Measurements from ENCODE around the gene GPR62. TPM values are rescaled to one million over a fixed set of nuclear protein-coding genes. Genes with fewer than 3 reads are reported as not detected.

Gene GPR62
- total and polyA plus RNA-seq, 2 of the 8 experiments (the other 6 are each of a cell fraction or from before 2014, with no cell fraction given), result 0.22 to 0.29 TPM

GRCh38 chr3:51933471-51934138, 21.6 kb upstream of the GPR62 start:
- H3K4me2 ChIP-seq (ENCODE audit: insufficient read depth in 1 of 2, low read depth in 2 of 2, low read length in 2 of 2), result no peak overlapping the region
- H4K8ac ChIP-seq (ENCODE audit: extremely low read depth, insufficient read depth, low read length), result 0 out of 2 replicates have a peak overlapping the region, but pooled peaks have one; percentile 2
- H2BK20ac ChIP-seq (ENCODE audit: low read length), result no peak overlapping the region
- no peak overlapping the region for H2BK15ac ChIP-seq (ENCODE audit: low read length)
- H4K5ac ChIP-seq (ENCODE audit: insufficient read length, low read depth, low read length), result no peak overlapping the region
- no peak overlapping the region for H3K27ac ChIP-seq (ENCODE audit: low read depth, low read length)
- peaks cover 0 to 3% of the 10 kb centered on the region in 2 experiments; a peak in 2 of 4 replicates for H3K79me2 ChIP-seq (ENCODE audit: control insufficient read depth in 1 of 2, insufficient read depth in 2 of 2, low read length in 2 of 2)
- no peak overlapping the region for H3K56ac ChIP-seq (replicated peaks; ENCODE audit: insufficient read length, low read depth, low read length)
- no peaks in the 10 kb centered on the region for H3K4me1 ChIP-seq (replicated peaks in 1 of 4; ENCODE audit: control insufficient read depth in 3 of 4, insufficient read depth in 4 of 4, low read length in 3 of 4)
- H3K23me2 ChIP-seq (ENCODE audit: low read depth, low read length), result no peaks in the 10 kb centered on the region
- FAIRE-seq, result no peak
- ChIA-PET CTCF (ENCODE audit: partially characterized antibody) (interaction anchor here (1.0 to 1.8 kb wide), 6 partner anchors 8 to 113 kb away, joined by 3 to 8 read pairs (median 4); partner anchors contain the start of gene RRP9), POLR2A (ENCODE audit: partially characterized antibody) (interaction anchor here (0.6 to 1.6 kb wide), 3 partner anchors 8 to 137 kb away, joined by 3 to 9 read pairs (median 3); partner anchors contain the start of genes PARP3 and RRP9)
- H3K4ac ChIP-seq (replicated peaks; ENCODE audit: insufficient read length, low read depth, low read length), result no peak overlapping the region
- no peak overlapping the region for H3K18ac ChIP-seq (ENCODE audit: extremely low read depth, low read length)
- H2BK12ac ChIP-seq (ENCODE audit: low read depth, low read length), result no peak overlapping the region
- no peak overlapping the region for H3K14ac ChIP-seq (ENCODE audit: insufficient read length)
- no peak overlapping the region for H2AK5ac ChIP-seq (ENCODE audit: low read depth, low read length)
- H4K91ac ChIP-seq (replicated peaks; ENCODE audit: insufficient read length, low read length), result no peak overlapping the region
- no peaks in the 10 kb centered on the region for H3K27me3 ChIP-seq (replicated peaks in 1 of 4; ENCODE audit: control insufficient read depth in 3 of 4, extremely low read depth in 1 of 4, insufficient read depth in 3 of 4, low read length in 3 of 4)
- TF ChIP-seq EGR1 (IDR thresholded peaks at IDR 0.05; ENCODE audit: borderline replicate concordance, low read depth, low read length), result no peak
- no peak for TF ChIP-seq RNF2 (IDR thresholded peaks at IDR 0.05; ENCODE audit: borderline replicate concordance, low read depth, low read length, missing control alignments, poor library complexity, severe bottlenecking)
- TF ChIP-seq JUN (IDR thresholded peaks at IDR 0.05; ENCODE audit: low read depth, low read length), result no peak
- TF ChIP-seq JUND (IDR thresholded peaks at IDR 0.05; ENCODE audit: low read length), result no peak
- TF ChIP-seq HDAC2 (IDR thresholded peaks at IDR 0.05; ENCODE audit: borderline replicate concordance in 1 of 2, low read depth in 2 of 2, low read length in 2 of 2), result no peak
- no peak for TF ChIP-seq SP4 (IDR thresholded peaks at IDR 0.05; ENCODE audit: low read length)
- TF ChIP-seq SP1 (IDR thresholded peaks at IDR 0.05; ENCODE audit: low read depth, low read length), result no peak
- no peak for TF ChIP-seq TEAD4 (IDR thresholded peaks at IDR 0.05; ENCODE audit: low read depth, low read length)
- TF ChIP-seq HDAC6 (IDR thresholded peaks at IDR 0.05; ENCODE audit: low read depth, low read length), result no peak
- no peak for TF ChIP-seq BACH1 (IDR thresholded peaks at IDR 0.05; ENCODE audit: low read length)
- no peak for TF ChIP-seq BRCA1 (IDR thresholded peaks at IDR 0.05; ENCODE audit: low read depth, low read length)
- DNase-seq (ENCODE audit: low read depth in 1 of 2, low spot score in 2 of 2), result peak in 1 of 2 experiments; percentile 20
- H3K9me3 ChIP-seq (ENCODE audit: insufficient read depth in 2 of 2, low read depth in 1 of 2, low read length in 1 of 2), result no peaks in the 10 kb centered on the region
- peaks cover 0 to 23% of the 10 kb centered on the region in 2 experiments for H4K20me1 ChIP-seq (replicated peaks in 1 of 2; ENCODE audit: control insufficient read depth in 1 of 2, insufficient read depth in 2 of 2, low read length in 2 of 2)
- H2BK5ac ChIP-seq (ENCODE audit: low read depth, low read length), result no peak overlapping the region
- no peak overlapping the region for H3K9ac ChIP-seq (replicated peaks in 1 of 4; ENCODE audit: extremely low read depth in 1 of 4, low read depth in 3 of 4, low read length in 3 of 4)
- peaks cover 26 to 47% (median 43%) of the 10 kb centered on the region in 4 experiments for H3K36me3 ChIP-seq (ENCODE audit: control insufficient read depth in 2 of 4, insufficient read depth in 4 of 4, low read length in 3 of 4)
- H2BK120ac ChIP-seq (replicated peaks; ENCODE audit: low read depth, low read length), result no peak overlapping the region
- peaks cover 2% of the 10 kb centered on the region for H3K79me1 ChIP-seq (ENCODE audit: low read depth, low read length)
- 93% methylated on average over 11 of the region's 13 CpGs; no CpG with 5 or more reads in 1 of the 2 experiments for WGBS, 2 experiments (ENCODE audit: extremely low coverage in 1 of 2, insufficient coverage in 1 of 2, insufficient read length in 1 of 2, insufficient replicate concordance in 2 of 2, low coverage in 1 of 2, low lambda C conversion rate in 2 of 2, missing lambda C conversion rate in 1 of 2)
- no peak overlapping the region for H3K23ac ChIP-seq (ENCODE audit: insufficient read length)
- H2AFZ ChIP-seq (ENCODE audit: low read length), result no peak overlapping the region
- no peak overlapping the region for H3K4me3 ChIP-seq (ENCODE audit: extremely low read depth in 1 of 4, insufficient read depth in 2 of 4, low read depth in 3 of 4, low read length in 4 of 4)

All from H1 (cell line).